Pulmonary artery endothelial cell (primary cell): Measurements from ENCODE around the gene NEDD4L. TPM values are rescaled to one million over a fixed set of nuclear protein-coding genes. Genes with fewer than 3 reads are reported as not detected.

ENCODE experiments used
- DNase-seq: peaks from one replicate; pipeline ENCODE4 v3.0.0-alpha.2; 2011; ENCODE audit warnings: low read depth, low spot score
- total RNA-seq: library from RNA; depleted of rRNA; stranded (reverse); fragments of >200 nt; gene quantifications from 2 replicates; pipeline ENCODE4 v1.2.3, GENCODE V29; 2014

The NEDD4L gene
- total RNA-seq, 1 donor from 2014 or later: 5.6 TPM

DNA sequence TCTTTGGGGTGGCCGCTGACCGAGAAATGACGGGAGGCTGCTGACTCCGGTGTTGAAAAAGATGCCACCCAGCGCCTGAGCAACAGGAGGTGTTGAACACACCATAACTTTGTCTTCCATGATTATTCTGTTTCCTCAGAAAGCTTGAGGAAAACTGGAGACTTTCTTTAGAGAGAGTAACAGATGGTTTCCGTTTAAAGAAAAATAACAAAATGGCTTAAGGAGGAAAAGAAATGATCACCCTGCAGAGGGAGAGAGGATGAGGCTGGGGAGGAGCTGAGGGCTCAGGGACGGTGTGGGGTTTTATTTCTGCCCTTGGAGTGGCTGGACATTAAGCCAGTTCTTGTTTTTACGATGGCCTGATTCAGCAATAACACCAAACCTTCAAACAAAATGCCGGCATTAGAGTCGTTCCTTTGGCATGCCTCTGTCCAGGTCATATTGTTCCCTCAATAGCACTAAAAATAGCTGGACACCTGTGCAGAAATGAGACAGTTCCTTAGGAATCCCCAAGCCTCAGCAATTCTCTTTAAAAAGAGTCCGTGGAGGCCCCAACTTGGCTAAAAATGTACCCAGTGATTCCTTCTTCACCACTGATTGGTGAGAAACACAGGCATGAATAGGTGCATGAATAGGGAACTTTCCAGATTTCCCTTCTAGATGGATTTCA lies 402.5 kb downstream of the NEDD4L start:
- DNase-seq: no peak

DNA sequence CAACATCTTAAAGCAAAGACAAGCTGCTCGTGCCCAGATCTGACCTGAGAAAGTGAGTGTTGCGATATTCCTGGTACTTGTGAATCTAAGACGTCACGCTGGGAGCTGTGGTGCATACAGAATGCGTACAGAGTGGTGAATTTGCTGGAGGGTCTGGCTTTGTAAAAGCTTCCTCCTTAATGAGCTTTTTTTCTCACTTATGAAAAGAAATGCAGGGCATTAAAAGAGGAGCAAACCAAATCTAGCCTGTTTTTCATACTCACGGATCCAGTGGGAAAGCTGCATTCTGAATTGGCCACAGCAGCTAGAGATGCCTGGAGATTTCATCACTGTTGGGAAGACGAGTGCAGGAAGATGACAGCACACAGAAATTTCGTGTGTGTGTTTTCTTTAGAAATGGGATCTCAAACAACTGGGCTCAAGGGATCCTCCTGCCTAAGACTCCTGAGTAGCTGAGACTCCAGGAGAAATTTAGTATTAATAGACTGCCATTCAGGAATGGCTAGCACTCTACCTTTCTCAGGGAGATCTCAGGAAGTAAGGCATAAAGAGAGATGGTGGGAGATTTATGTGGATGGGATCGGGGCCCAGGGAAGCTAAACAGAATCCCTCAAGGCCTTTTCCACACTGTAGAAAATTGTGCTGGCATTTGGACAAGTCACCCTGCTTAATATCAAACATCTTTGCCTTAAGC lies 403.5 kb downstream of the NEDD4L start:
- DNase-seq: no peak

DNA sequence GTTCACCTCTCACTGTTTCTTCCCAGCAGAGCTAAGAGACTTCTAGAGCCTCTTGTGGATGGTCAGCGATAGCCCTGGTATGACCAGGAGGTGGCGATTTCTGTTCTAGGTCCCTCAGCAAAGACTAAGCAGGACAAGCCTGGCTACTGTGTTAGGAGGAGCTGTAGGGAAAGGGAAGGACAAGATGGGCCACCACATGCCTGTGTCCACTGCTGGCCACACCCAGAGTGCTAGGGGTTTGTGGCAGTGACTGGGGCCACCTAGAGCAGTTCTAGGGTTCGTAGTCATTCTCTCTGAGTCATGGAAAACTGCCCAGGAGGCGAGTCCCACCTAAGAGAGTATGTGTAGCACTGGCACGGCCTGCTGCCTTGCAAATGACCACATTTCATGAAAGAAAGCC lies 405.4 kb downstream of the NEDD4L start:
- DNase-seq: no peak

Other genes starting within 250 kb of the NEDD4L start
- gene ATP8B1, start 240.9 kb upstream of the NEDD4L start, total RNA-seq: 85.1 and 108 TPM in 2 replicates